KMS-11 (cell line): Measurements from ENCODE around the gene TLR2.
A peak's percentile ranks its signal among the peaks of the same experiment; 100 is the strongest.

Source experiments
- H2AFZ ChIP-seq: fragments of 200-600 bp; sonication (generic); 2 replicates; pipeline ENCODE4 v1.6.1; 2016; ENCODE audit warnings: antibody characterized with exemption, mixed run types, low read depth
- H3K27ac ChIP-seq: fragments of 200-600 bp; sonication (generic); 2 replicates; pipeline ENCODE4 v1.6.1; 2016; ENCODE audit warnings: mild to moderate bottlenecking, mixed run types
- H3K27me3 ChIP-seq: fragments of 200-600 bp; sonication (generic); 2 replicates; pipeline ENCODE4 v1.6.1; 2017; ENCODE audit warnings: mild to moderate bottlenecking, low read depth, mixed run types, moderate library complexity; ENCODE audit not compliant: insufficient read depth
- H3K36me3 ChIP-seq: fragments of 200-600 bp; sonication (generic); 2 replicates; pipeline ENCODE4 v1.6.1; 2017; ENCODE audit warnings: mild to moderate bottlenecking, mixed run types; ENCODE audit not compliant: insufficient read depth
- H3K4me1 ChIP-seq: fragments of 200-600 bp; sonication (generic); 2 replicates; pipeline ENCODE4 v1.6.1; 2016; ENCODE audit warnings: mild to moderate bottlenecking, low read depth, mixed run types; ENCODE audit not compliant: poor library complexity, severe bottlenecking
- H3K4me2 ChIP-seq: fragments of 200-600 bp; sonication (generic); 2 replicates; pipeline ENCODE4 v1.7.0; 2016; ENCODE audit warnings: mild to moderate bottlenecking, mixed run types
- H3K4me3 ChIP-seq: fragments of 200-600 bp; sonication (generic); IDR thresholded peaks from 2 replicates; pipeline ENCODE4 v1.6.1; 2017; ENCODE audit warnings: low read depth, low read length, mixed read lengths; ENCODE audit not compliant: insufficient read depth
- H3K79me2 ChIP-seq: fragments of 200-600 bp; sonication (generic); 2 replicates; pipeline ENCODE4 v1.6.1; 2016; ENCODE audit warnings: low read depth, mixed run types; ENCODE audit not compliant: insufficient read depth
- H3K9ac ChIP-seq: fragments of 200-600 bp; sonication (generic); 2 replicates; pipeline ENCODE4 v1.6.1; 2016; ENCODE audit warnings: mild to moderate bottlenecking, mixed run types
- H4K20me1 ChIP-seq: fragments of 200-600 bp; sonication (generic); 2 replicates; pipeline ENCODE4 v1.6.1; 2016; ENCODE audit warnings: mild to moderate bottlenecking, mixed run types; ENCODE audit not compliant: insufficient read depth
- TF ChIP-seq, protein P1 (sequence below): fragments of 200-600 bp; sonication (generic); conservative IDR thresholded peaks from 2 replicates; pipeline ENCODE4 v1.6.1; 2017; ENCODE audit warnings: low read depth, mild to moderate bottlenecking, antibody characterized with exemption, low read length, moderate library complexity, mixed read lengths

The TLR2 gene

DNA sequence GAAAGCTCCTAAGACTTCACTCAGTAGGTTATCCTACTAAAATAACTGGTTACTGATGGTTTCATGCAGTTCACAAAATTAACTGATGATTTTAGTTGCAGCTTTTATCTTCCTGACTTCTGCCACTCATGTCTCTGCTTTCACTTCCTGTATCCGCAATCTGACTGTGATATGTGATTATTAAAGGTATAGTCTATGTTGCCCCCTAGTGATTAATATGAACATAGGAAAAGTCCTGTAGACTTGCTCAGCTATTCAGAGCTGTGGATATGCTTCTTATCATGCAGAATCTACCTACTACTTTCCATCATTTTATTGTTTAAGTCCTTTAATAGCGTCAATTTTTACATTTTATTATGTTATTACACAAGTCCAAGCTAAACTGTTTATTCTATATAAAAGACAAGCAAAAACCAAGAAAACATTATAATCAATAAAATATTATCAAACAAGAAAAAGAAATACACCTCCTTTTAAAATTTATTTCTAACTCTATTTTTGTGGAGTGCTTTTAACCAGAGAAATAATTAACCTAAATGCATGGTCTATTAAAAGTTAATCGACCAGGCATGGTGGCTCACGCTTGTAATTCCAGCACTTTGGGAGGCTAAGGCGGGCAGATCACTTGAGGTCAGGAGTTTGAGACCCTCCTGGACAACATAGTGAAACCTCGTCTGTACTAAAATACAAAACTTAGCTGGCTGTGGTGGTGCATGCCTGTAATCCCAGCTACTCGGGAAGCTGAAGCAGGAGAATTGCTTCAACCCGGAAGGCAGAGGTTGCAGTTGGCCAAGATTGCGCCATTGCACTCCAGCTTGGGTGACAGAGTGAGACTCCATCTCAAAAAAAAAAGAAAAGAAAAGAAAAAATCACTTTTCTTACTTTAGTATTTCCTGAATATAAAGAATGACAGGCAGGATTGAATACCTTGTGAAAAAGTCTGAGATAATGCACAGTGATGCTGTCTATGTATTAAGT lies 40.4 kb upstream of the TLR2 start:
- Histone ChIP-seq H3K4me1 (peaks cover 6% of the 10 kb centered on the region), H4K20me1 (no peaks in the 10 kb centered on the region), H3K36me3 (no peaks in the 10 kb centered on the region), H3K4me2 (no peak overlapping the region), H3K27me3 (no peaks in the 10 kb centered on the region), H3K4me3 (no peak overlapping the region), H3K79me2 (no peaks in the 10 kb centered on the region), H3K9ac (no peak overlapping the region), H3K27ac (no peak overlapping the region), H2AFZ (peak overlapping the region; percentile 20; the same call in 1 of the 2 replicates)
- TF ChIP-seq, protein P1, sequence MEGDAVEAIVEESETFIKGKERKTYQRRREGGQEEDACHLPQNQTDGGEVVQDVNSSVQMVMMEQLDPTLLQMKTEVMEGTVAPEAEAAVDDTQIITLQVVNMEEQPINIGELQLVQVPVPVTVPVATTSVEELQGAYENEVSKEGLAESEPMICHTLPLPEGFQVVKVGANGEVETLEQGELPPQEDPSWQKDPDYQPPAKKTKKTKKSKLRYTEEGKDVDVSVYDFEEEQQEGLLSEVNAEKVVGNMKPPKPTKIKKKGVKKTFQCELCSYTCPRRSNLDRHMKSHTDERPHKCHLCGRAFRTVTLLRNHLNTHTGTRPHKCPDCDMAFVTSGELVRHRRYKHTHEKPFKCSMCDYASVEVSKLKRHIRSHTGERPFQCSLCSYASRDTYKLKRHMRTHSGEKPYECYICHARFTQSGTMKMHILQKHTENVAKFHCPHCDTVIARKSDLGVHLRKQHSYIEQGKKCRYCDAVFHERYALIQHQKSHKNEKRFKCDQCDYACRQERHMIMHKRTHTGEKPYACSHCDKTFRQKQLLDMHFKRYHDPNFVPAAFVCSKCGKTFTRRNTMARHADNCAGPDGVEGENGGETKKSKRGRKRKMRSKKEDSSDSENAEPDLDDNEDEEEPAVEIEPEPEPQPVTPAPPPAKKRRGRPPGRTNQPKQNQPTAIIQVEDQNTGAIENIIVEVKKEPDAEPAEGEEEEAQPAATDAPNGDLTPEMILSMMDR, result peak; percentile 73

DNA sequence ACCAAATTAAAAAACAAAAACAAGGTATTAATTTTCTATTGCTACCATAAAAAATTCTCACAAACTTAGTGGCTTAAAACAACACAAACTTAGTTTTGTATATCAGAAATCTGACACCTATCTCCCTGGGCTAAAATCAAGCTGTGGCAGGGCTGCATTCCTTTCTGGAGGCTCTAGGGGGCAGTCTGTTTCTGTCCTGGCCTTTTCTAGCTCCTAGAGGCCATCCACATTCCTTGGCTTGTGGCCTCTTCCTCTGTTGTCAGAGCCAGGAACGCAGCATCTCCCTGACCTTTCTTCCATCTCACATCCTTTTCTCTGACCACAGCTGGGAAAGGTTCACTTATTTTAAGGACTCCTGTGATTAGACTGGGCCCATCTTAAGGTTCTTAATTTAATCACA lies 38.9 kb upstream of the TLR2 start:
- H3K9ac ChIP-seq, result no peak overlapping the region
- H3K4me3 ChIP-seq, result no peak overlapping the region
- no peaks in the 10 kb centered on the region for H3K27me3 ChIP-seq

DNA sequence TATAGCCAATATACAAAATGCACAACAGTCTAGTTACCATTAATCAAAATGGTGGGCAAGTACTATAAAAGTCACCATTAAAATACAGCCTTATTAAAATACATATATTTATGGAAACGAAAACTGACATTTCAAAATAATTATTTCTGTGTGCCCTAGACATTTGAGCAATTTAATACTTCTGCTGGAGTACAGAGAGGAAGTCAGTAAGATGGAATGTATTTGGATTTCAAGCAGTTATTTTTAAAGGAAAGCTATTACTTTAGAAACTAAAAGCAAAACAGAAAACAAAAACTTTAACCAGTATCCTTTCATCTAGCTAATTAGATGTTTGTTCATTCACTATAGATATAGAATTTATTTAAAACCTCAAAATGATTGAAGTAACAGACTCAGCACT lies 37.8 kb upstream of the TLR2 start:
- H3K9ac ChIP-seq, result no peak overlapping the region

More for the DNA sequence above, 38.9 kb upstream of the TLR2 start:
- H3K79me2 ChIP-seq, result no peaks in the 10 kb centered on the region
- H3K4me2 ChIP-seq, result no peak overlapping the region
- no peak overlapping the region for H3K27ac ChIP-seq
- peaks cover 6% of the 10 kb centered on the region for H3K4me1 ChIP-seq
- H3K36me3 ChIP-seq, result no peaks in the 10 kb centered on the region
- H2AFZ ChIP-seq, result no peak overlapping the region
- no peaks in the 10 kb centered on the region for H4K20me1 ChIP-seq
- TF ChIP-seq, protein P1, result peak; percentile 56

DNA sequence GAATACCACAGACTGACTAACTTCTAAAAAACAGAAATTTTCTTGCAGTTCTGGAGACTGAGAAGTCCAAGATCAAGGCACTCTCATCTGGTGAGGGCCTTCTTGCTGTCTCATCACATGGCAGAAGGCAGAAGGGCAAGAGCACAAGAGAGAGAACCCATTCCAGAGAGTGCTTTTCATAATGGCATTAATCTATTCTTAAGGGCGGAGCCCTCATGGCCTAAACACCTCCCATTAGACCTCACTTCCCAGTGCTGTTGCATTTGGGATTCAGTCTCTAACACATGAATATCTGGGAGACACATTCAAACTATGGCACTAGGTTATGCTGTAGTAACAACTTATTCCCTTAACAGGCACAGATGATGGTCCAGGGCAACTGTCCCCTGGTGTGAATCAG lies 37.1 kb upstream of the TLR2 start:
- H4K20me1 ChIP-seq, result no peaks in the 10 kb centered on the region
- TF ChIP-seq, protein P1, result no peak
- peaks cover 6% of the 10 kb centered on the region for H3K4me1 ChIP-seq
- H3K9ac ChIP-seq, result no peak overlapping the region
- H3K27me3 ChIP-seq, result no peaks in the 10 kb centered on the region
- H3K4me2 ChIP-seq, result no peak overlapping the region
- no peak overlapping the region for H3K4me3 ChIP-seq
- no peak overlapping the region for H2AFZ ChIP-seq
- no peak overlapping the region for H3K27ac ChIP-seq
- H3K79me2 ChIP-seq, result no peaks in the 10 kb centered on the region
- H3K36me3 ChIP-seq, result no peaks in the 10 kb centered on the region

More for the DNA sequence above, 37.8 kb upstream of the TLR2 start:
- TF ChIP-seq, protein P1, result no peak
- H3K4me1 ChIP-seq, result peaks cover 6% of the 10 kb centered on the region
- H4K20me1 ChIP-seq, result no peaks in the 10 kb centered on the region
- no peak overlapping the region for H3K4me2 ChIP-seq
- no peak overlapping the region for H3K4me3 ChIP-seq
- H3K27ac ChIP-seq, result no peak overlapping the region
- H3K27me3 ChIP-seq, result no peaks in the 10 kb centered on the region
- no peaks in the 10 kb centered on the region for H3K36me3 ChIP-seq
- H2AFZ ChIP-seq, result no peak overlapping the region
- H3K79me2 ChIP-seq, result no peaks in the 10 kb centered on the region
